Measurements from ENCODE around the gene ACBD6.

ACBD6 gene

GRCh38 chr1:180239145-180240096 is 263.0 kb downstream of the ACBD6 start:
- DNase-seq (ENCODE audit: low read depth), result no peak

DNA sequence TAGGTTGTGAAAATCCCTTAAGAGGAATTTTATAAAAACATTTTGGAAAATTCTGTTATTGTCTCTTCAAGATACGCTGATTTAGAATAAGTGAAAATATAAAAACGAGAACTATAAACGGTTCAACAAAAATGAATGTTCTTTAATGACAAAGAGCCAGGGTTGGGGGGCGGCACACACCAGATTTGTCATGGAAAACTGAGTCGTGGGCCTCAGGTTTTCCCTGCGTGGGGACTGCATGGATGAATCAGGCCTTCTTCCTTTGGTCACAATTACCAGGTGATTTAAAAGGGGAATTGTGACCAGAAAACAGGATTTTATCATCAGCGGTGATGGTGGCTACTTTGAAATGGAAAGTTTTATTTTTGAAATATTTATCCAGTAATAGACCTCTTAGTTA is 263.7 kb downstream of the ACBD6 start:
- no peak for DNase-seq (ENCODE audit: low read depth)
